ENCODE data around the gene CLIC5.

The CLIC5 gene

GRCh38 chr6:45851034-45851400, 164.6 kb downstream of the CLIC5 start:
- Histone ChIP-seq H3K4me1 (no peaks in the 10 kb centered on the region), H3K4me3 (no peak overlapping the region), H3K9me3 (no peaks in the 10 kb centered on the region), H3K27me3 (no peaks in the 10 kb centered on the region), H3K36me3 (no peaks in the 10 kb centered on the region), H3K27ac (no peak overlapping the region)
- TF ChIP-seq, protein P1, sequence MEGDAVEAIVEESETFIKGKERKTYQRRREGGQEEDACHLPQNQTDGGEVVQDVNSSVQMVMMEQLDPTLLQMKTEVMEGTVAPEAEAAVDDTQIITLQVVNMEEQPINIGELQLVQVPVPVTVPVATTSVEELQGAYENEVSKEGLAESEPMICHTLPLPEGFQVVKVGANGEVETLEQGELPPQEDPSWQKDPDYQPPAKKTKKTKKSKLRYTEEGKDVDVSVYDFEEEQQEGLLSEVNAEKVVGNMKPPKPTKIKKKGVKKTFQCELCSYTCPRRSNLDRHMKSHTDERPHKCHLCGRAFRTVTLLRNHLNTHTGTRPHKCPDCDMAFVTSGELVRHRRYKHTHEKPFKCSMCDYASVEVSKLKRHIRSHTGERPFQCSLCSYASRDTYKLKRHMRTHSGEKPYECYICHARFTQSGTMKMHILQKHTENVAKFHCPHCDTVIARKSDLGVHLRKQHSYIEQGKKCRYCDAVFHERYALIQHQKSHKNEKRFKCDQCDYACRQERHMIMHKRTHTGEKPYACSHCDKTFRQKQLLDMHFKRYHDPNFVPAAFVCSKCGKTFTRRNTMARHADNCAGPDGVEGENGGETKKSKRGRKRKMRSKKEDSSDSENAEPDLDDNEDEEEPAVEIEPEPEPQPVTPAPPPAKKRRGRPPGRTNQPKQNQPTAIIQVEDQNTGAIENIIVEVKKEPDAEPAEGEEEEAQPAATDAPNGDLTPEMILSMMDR (IDR thresholded peaks at IDR 0.05) = no peak
- no peak for DNase-seq
- intact Hi-C loops (cut with DNase I; ENCODE audit: low total_unique reads) = no loop called here

DNA sequence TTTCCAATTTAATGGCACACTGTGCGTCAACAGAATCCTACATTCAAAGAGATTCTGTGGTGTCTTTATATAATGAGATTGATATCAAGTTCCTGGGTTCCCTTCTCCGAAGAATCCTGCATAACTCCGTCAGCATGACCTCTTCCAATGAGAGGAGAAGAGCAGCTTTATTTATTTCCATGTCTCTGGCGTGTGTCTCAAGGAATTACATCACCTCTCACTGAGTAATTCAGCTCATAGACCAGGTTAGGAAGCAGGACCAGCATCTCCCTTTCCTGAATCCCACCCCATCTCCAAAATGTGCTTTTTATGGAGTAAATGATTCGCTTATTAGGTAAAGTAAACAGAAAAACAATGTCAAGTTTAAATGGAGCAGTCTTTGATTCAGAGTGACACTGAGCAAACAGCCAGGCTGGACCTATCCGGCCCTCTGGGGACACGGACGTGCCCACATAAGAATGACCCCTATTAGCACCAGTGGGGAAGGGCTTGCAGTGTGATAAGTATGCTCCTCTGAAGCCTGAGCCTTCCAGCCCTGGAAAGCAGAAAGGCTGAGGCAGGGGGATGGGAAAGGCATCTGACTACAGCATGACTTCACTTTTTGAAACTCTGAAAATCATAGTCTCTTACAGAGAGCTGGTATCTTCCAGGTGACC, 165.2 kb downstream of the CLIC5 start:
- no peaks in the 10 kb centered on the region for H3K27me3 ChIP-seq
- no peaks in the 10 kb centered on the region for H3K36me3 ChIP-seq
- TF ChIP-seq, protein P1 (IDR thresholded peaks at IDR 0.05) = no peak
- no peak for DNase-seq
- intact Hi-C loops (cut with DNase I; ENCODE audit: low total_unique reads) = no loop called here
- no peak overlapping the region for H3K4me3 ChIP-seq
- H3K9me3 ChIP-seq = no peaks in the 10 kb centered on the region
- no peak overlapping the region for H3K27ac ChIP-seq
- H3K4me1 ChIP-seq = no peaks in the 10 kb centered on the region

- Histone ChIP-seq H3K27ac (no peak overlapping the region), H3K27me3 (no peaks in the 10 kb centered on the region), H3K4me1 (no peaks in the 10 kb centered on the region), H3K9me3 (no peaks in the 10 kb centered on the region), H3K4me3 (no peak overlapping the region), H3K36me3 (no peaks in the 10 kb centered on the region)
- TF ChIP-seq, protein P1 (IDR thresholded peaks at IDR 0.05) = no peak
- intact Hi-C loops (cut with DNase I; ENCODE audit: low total_unique reads) = no loop called here
- no peak for DNase-seq
These were observed 170.1 kb downstream of the CLIC5 start for GRCh38 chr6:45845567-45845966.

- TF ChIP-seq, protein P1 (IDR thresholded peaks at IDR 0.05) = no peak
- no peak for DNase-seq
- Histone ChIP-seq H3K9me3 (no peaks in the 10 kb centered on the region), H3K36me3 (no peaks in the 10 kb centered on the region), H3K27ac (no peak overlapping the region), H3K27me3 (no peaks in the 10 kb centered on the region), H3K4me1 (no peaks in the 10 kb centered on the region), H3K4me3 (no peak overlapping the region)
- intact Hi-C loops (cut with DNase I; ENCODE audit: low total_unique reads) = no loop called here
These were observed 170.7 kb downstream of the CLIC5 start for GRCh38 chr6:45844986-45845385.

- no peak for DNase-seq
- Histone ChIP-seq H3K4me3 (no peak overlapping the region), H3K36me3 (no peaks in the 10 kb centered on the region), H3K27me3 (no peaks in the 10 kb centered on the region), H3K4me1 (no peaks in the 10 kb centered on the region), H3K27ac (no peak overlapping the region), H3K9me3 (no peaks in the 10 kb centered on the region)
- TF ChIP-seq, protein P1 (IDR thresholded peaks at IDR 0.05) = no peak
- intact Hi-C loops (cut with DNase I; ENCODE audit: low total_unique reads) = no loop called here
These were observed 171.7 kb downstream of the CLIC5 start for GRCh38 chr6:45843848-45844521.

All from tibial artery (tissue), 4 donors.